Stomach (tissue), 9 donors: ENCODE measurements around the gene CACNA2D3. TPM values are rescaled to one million over a fixed set of nuclear protein-coding genes. Genes with fewer than 3 reads are reported as not detected.

Experiments used
- DNase-seq, 2 donors: peaks; one replicate each; pipeline versions ENCODE4 v3.0.0 to v3.0.0-alpha.2; 2013 to 2019
- H3K27ac ChIP-seq, 5 donors: fragments of 200-600 bp in 4 of 5; sonication (generic) in 4 of 5; one replicate each; pipeline ENCODE4 v1.5.1; 2013 to 2019; ENCODE audit warnings: mild to moderate bottlenecking in 1 of 5, moderate library complexity in 1 of 5
- H3K27me3 ChIP-seq, 3 donors: fragments of 200-600 bp; sonication (generic); one replicate each; pipeline ENCODE4 v1.5.1; 2017 to 2019; ENCODE audit warnings: mixed run types in 1 of 3
- H3K36me3 ChIP-seq, 4 donors: fragments of 200-600 bp; sonication (generic); 1 replicate in 3 of 4; 2 replicates in 1 of 4; pipeline ENCODE4 v1.5.1; 2016 to 2019
- H3K4me1 ChIP-seq, 4 donors: fragments of 200-600 bp; sonication (generic); one replicate each; pipeline ENCODE4 v1.5.1; 2016 to 2019
- H3K4me3 ChIP-seq, 4 donors: fragments of 200-600 bp; sonication (generic) in 3 of 4; one replicate each; pipeline ENCODE4 v1.5.1; 2016 to 2019; ENCODE audit warnings: mild to moderate bottlenecking in 1 of 4
- H3K9me3 ChIP-seq, 4 donors: fragments of 200-600 bp; sonication (generic); one replicate each; pipeline ENCODE4 v1.5.1; 2016 to 2019
- EP300 ChIP-seq: sonication (generic); formaldehyde crosslinking; IDR thresholded peaks from one replicate; pipeline ENCODE4 v1.6.1; 2017; ENCODE audit warnings: antibody characterized with exemption
- POLR2A ChIP-seq, 4 donors: fragments of 450-650 bp; IDR thresholded peaks; one replicate each; pipeline ENCODE4 v1.6.1; 2016; ENCODE audit warnings: antibody characterized with exemption in 4 of 4, control low read depth in 2 of 4, mild to moderate bottlenecking in 1 of 4, moderate library complexity in 1 of 4
- POLR2AphosphoS5 ChIP-seq, 3 donors: sonication (generic); formaldehyde crosslinking; IDR thresholded peaks; one replicate each; pipeline ENCODE4 v1.6.1; 2016; ENCODE audit warnings: antibody characterized with exemption in 3 of 3
- WGBS, 5 donors: extraction: QIAGEN DNeasy Blood & Tissue Kit in 3 of 5; methylation state at CpG; one replicate each; pipeline versions ENCODE4 v1.1.5 to v1.1.7; 2013 to 2018; 5-methylcytosine and 5-hydroxymethylcytosine counted together
- intact Hi-C: fragments of 100-400 bp; cut with DNase I; formaldehyde crosslinking; loops from one replicate; pipeline ENCODE4 v1.15.1; 2023; ENCODE audit warnings: low total_unique reads
- polyA plus RNA-seq, 3 donors: library from polyadenylated mRNA; stranded (reverse); fragments of 200-250 nt; gene quantifications; one replicate each; pipeline ENCODE4 v1.2.3, GENCODE V29; 2013
- total RNA-seq, 5 donors: library from RNA; depleted of rRNA; stranded (reverse); fragments of >200 nt; gene quantifications; one replicate each; pipeline versions ENCODE4 v1.1.0 to v1.2.3, GENCODE V29; 2014 to 2016
- TF ChIP-seq, protein P1 (sequence below), 7 experiments: fragments of 450-650 bp in 4 of 7; fragments of 200-600 bp in 3 of 7; sonication (generic) in 3 of 7; IDR thresholded peaks; one replicate each; pipeline ENCODE4 v1.5.1; 2016 to 2019; ENCODE audit warnings: antibody characterized with exemption in 7 of 7, control low read depth in 2 of 7, mild to moderate bottlenecking in 1 of 7
- donor health status: healthy with polysubstance abuse.
- donor health status: Bipolar disorder and iron deficiency.
- donor health status: healthy.

Gene CACNA2D3
- total and polyA plus RNA-seq, 8 donors: 0.56 to 54.0 (median 2.9) TPM; not detected in 1

- WGBS, 5 donors: 76 to 83% (median 81%) methylated on average over 7 of the region's 7 CpGs
- Histone ChIP-seq H3K9me3 (no peaks in the 10 kb centered on the region), H3K4me3 (no peak overlapping the region), H3K36me3 (no peaks in the 10 kb centered on the region), H3K27me3 (no peaks in the 10 kb centered on the region), H3K27ac (no peak overlapping the region), H3K4me1 (peaks cover 0 to 23% (median 6%) of the 10 kb centered on the region in 4 donors)
- intact Hi-C loops: no loop called here
- TF ChIP-seq POLR2AphosphoS5 (IDR thresholded peaks at IDR 0.05) (no peak), POLR2A (IDR thresholded peaks at IDR 0.05) (no peak), EP300 (no peak)
- TF ChIP-seq, protein P1, sequence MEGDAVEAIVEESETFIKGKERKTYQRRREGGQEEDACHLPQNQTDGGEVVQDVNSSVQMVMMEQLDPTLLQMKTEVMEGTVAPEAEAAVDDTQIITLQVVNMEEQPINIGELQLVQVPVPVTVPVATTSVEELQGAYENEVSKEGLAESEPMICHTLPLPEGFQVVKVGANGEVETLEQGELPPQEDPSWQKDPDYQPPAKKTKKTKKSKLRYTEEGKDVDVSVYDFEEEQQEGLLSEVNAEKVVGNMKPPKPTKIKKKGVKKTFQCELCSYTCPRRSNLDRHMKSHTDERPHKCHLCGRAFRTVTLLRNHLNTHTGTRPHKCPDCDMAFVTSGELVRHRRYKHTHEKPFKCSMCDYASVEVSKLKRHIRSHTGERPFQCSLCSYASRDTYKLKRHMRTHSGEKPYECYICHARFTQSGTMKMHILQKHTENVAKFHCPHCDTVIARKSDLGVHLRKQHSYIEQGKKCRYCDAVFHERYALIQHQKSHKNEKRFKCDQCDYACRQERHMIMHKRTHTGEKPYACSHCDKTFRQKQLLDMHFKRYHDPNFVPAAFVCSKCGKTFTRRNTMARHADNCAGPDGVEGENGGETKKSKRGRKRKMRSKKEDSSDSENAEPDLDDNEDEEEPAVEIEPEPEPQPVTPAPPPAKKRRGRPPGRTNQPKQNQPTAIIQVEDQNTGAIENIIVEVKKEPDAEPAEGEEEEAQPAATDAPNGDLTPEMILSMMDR (IDR thresholded peaks at IDR 0.05): no peak
- DNase-seq: peak in 1 of 2 donors; percentile 11
These were observed 181.4 kb downstream of the CACNA2D3 start for GRCh38 chr3:54303517-54304375.

- Histone ChIP-seq H3K4me3 (no peak overlapping the region), H3K4me1 (peaks cover 0 to 23% (median 6%) of the 10 kb centered on the region in 4 donors), H3K27ac (no peak overlapping the region), H3K27me3 (no peaks in the 10 kb centered on the region), H3K36me3 (no peaks in the 10 kb centered on the region), H3K9me3 (no peaks in the 10 kb centered on the region)
- 22 to 42% (median 31%) methylated on average over 3 of the region's 3 CpGs for WGBS, 5 donors
- no peak for TF ChIP-seq POLR2AphosphoS5 (IDR thresholded peaks at IDR 0.05)
- TF ChIP-seq, protein P1 (IDR thresholded peaks at IDR 0.05): no peak
- TF ChIP-seq EP300: no peak
- no peak for TF ChIP-seq POLR2A (IDR thresholded peaks at IDR 0.05)
- intact Hi-C loops: no loop called here
- no peak for DNase-seq
These were observed 182.5 kb downstream of the CACNA2D3 start for GRCh38 chr3:54304877-54305276.

DNA sequence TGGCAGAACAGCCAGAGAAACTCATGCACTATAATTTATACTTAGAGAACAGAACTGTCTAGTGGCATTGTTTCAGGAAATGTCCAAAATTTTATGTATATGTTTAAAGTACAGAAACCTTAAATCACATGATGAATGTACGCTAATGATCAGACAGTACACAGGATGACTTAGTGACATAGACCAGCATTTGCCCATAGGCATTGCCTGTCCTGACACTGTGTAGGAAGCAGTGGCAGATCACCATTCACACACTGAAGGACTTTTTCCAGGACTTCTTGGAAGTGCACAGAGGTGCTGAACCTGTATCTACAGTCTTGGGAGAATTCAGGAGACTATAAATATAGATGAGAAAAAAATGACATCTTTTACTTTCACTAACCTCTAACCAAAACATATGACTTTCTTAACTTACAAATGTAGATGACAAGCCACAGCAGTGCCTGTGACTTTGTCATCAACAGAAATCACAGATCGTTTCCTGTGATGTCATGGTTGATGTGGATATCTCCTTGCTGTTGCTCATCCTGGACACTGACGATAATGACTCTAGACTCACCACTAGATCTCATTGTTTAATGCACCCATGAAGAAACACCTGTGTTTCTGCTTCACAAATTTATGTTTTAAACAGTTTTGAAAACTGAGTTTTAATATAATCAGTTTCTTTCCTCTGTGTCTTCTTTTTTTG, 183.2 kb downstream of the CACNA2D3 start:
- DNase-seq: no peak
- no peak overlapping the region for H3K4me3 ChIP-seq
- WGBS, 5 donors: 44 to 86% (median 74%) methylated on average over 3 of the region's 3 CpGs
- H3K27me3 ChIP-seq: no peaks in the 10 kb centered on the region
- no peak overlapping the region for H3K27ac ChIP-seq
- TF ChIP-seq EP300 (no peak), POLR2A (IDR thresholded peaks at IDR 0.05) (no peak), POLR2AphosphoS5 (IDR thresholded peaks at IDR 0.05) (no peak)
- TF ChIP-seq, protein P1 (IDR thresholded peaks at IDR 0.05): no peak
- H3K36me3 ChIP-seq: no peaks in the 10 kb centered on the region
- peaks cover 0 to 23% (median 6%) of the 10 kb centered on the region in 4 donors for H3K4me1 ChIP-seq
- H3K9me3 ChIP-seq: no peaks in the 10 kb centered on the region
- intact Hi-C loops: no loop called here

DNA sequence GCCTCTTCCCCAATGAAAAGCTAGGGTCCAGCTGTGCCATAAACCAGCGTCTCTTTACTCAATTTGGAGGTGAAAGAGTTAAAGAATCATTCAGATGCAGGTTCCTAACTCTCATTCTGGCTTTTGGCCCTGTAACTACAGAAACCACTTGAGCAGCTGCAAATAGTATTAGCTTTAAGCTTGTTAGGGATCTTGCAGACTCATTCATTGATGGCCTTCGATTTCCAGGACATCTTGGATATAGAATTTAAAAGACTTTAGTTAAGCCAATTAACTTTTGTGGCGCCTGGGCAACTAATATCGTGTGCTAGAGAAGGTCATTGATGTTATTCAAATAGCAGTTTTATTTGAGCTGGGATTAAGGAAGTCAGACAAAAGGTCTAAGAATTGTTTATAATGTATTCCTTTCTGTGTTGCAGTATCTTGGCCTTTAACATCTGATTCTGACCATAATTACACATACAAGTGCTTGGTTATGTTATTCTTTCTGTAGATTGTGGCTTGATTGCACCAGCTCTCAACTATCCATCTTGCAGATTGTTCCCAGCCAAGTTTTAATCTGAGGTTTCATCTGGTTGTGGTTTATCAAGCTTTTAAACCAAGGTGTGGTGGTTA, 185.3 kb downstream of the CACNA2D3 start:
- TF ChIP-seq POLR2AphosphoS5 (IDR thresholded peaks at IDR 0.05) (no peak), EP300 (no peak), POLR2A (IDR thresholded peaks at IDR 0.05) (no peak)
- TF ChIP-seq, protein P1 (IDR thresholded peaks at IDR 0.05): no peak
- Histone ChIP-seq H3K4me1 (peaks cover 0 to 26% (median 6%) of the 10 kb centered on the region in 4 donors), H3K4me3 (no peak overlapping the region), H3K9me3 (no peaks in the 10 kb centered on the region), H3K27me3 (no peaks in the 10 kb centered on the region), H3K36me3 (no peaks in the 10 kb centered on the region), H3K27ac (no peak overlapping the region)
- intact Hi-C loops: no loop called here
- 32 to 37% (median 35%) methylated on average over 4 of the region's 4 CpGs for WGBS, 5 donors
- peak in 1 of 2 donors; percentile 23 for DNase-seq
